CD4-positive, alpha-beta T cell treated with Interleukin-21 for 1 hour (primary cell): Measurements from ENCODE around the gene KREMEN2.

ENCODE experiments used
- DNase-seq: peaks from one replicate; pipeline ENCODE4 v3.0.0-alpha.2; 2020

The KREMEN2 gene

DNA sequence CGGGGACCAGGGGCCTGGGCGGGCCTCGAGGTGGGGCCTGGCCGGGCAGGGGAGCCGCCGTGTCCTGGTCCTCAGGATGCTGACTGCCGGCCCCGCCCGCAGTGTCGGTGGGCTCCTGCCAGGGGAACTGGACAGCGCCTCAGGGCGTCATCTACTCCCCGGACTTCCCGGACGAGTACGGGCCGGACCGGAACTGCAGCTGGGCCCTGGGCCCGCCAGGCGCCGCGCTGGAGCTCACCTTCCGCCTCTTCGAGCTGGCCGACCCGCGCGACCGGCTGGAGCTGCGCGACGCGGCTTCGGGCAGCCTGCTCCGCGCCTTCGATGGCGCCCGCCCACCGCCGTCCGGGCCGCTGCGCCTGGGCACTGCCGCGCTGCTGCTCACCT is 2.7 kb downstream of the KREMEN2 start:
- DNase-seq, result no peak

DNA sequence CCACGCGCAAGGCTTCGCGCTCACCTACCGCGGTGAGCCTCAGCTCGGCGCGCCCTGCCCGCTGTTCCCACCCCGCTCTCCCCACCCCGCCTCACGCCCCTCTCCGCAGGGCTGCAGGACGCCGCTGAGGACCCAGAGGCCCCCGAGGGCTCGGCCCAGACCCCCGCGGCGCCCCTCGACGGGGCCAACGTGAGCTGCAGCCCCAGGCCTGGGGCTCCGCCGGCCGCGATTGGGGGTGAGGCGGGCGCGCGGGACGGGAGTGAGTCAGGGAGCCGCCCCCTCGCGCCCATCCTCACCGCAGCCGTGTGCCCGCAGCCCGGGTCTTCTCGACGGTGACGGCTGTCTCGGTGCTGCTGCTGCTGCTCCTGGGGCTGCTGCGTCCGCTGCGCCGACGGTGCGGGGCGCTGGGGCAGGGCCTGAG is 3.1 kb downstream of the KREMEN2 start:
- no peak for DNase-seq

DNA sequence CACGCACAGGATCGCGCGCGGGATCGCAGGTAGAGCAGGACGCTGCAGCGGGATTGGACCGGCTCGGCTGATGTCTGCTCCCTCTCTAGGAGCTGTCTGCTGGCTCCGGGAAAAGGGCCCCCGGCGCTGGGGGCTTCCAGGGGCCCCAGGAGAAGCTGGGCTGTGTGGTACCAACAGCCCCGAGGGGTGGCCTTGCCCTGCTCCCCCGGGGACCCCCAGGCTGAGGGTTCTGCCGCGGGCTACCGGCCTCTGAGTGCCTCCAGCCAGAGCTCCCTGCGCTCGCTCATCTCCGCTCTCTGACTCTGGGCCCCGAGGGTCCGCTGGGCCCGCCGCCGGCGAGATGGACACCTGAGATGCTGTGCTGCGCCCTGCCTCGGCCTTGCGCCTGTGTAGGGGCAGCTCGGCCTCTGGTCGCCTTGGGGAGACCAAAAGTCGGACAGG is 3.7 kb downstream of the KREMEN2 start:
- no peak for DNase-seq

DNA sequence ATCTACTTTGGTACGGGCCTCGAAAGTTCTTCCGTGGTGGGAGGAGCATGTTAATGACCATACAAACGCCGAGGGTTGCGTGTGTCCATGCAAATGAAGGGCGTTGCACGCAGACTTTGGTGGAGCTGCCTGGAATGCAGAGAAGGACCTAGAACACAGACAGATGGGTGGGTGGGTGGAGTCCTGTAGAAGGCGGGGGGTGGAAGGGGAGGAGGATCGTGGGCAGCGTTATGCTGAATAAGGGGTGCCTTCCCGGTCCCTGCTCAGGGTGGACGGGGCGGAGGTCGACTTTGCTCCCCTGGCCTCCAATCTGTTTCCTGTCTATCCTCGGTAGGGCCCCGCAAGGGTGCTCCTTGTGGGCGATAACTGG is 4.3 kb downstream of the KREMEN2 start:
- no peak for DNase-seq

DNA sequence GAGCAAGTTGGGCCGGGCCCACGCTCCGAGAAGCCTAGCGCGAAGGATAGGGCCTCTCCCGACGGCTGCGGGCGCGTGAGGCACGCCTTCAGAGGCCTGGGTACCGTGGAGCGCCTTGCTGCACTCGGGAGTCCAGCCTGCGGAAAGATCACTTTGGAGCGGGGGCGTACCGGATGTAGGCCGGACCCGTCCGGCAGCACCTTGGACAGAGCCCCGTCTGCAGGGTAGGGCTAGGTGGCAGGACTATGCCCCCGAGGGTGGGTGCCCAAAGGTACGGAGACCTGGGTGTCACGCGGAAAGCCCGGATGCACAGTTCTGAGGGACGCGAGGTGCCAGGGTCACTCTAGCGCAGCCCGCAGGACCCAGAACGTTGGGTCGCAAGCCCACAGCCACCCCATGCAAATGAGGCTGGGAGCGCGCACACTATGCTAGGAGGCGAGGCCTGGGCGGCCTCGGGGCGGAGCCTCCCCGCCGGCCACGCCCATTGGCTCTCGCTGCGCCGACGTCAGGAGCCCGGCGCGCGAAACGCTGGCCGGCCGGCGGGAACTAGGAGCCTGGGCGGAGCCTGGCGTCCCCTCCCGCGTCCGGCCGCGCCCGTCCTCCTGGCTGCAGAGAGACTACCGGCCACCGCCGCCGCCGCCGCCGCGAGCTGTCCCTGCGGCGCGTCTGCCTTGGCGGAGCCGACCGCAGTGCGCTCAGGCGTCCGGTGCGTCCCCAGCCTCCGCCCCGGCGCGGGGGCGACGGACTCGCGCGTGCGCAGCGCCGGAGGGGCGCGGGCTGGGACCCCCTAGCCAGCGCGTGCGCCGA is 4.9 kb downstream of the KREMEN2 start, which contains the start of gene PAQR4:
PAQR4 (plus strand) TSS at position 611 of the 807 bp plus-strand sequence. CDS start 327 bp downstream, outside the sequence.
- peak; percentile 83 for DNase-seq

DNA sequence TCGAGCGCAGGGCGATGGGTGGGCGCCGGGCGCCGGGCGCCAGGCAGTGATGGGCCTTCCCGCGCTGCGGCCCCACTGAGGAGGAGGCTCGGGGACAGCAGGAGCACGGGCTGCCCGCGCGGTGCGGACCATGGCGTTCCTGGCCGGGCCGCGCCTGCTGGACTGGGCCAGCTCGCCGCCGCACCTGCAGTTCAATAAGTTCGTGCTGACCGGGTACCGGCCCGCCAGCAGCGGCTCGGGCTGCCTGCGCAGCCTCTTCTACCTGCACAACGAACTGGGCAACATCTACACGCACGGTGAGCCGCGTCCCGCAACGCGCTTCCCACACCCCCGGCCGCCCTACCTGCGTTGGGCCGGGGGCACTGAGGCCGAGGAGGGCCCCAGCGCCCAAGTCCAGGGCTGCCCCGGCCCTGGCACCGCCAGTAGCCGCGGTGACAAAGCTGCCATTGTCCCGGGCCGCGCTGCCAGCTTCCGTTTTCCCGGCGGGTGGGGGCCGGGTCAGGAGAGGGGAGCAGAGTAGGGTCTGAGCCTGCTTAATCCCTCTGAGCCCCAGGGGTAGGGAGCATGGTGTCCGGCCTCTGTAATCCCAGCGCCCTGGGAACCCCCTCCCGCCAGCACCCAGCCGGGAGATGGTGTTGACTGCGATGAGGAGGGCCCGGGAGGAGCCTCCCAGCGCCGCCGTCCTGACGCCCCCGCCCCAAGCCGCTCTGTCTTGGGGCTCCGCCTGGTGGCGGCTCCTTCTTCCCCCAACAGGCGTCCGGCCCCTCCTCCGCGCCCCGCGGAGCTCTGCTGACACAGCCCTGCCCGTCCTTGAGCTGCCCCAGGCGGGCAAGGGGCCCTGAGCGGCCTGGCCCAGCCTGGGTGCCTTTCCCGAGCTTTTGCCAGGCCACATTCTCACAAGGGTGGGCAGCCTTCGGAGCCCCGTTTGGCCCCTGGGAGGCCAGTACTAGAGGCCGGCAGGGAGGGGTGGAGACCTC is 5.8 kb downstream of the KREMEN2 start:
- peak; percentile 67 for DNase-seq

DNA sequence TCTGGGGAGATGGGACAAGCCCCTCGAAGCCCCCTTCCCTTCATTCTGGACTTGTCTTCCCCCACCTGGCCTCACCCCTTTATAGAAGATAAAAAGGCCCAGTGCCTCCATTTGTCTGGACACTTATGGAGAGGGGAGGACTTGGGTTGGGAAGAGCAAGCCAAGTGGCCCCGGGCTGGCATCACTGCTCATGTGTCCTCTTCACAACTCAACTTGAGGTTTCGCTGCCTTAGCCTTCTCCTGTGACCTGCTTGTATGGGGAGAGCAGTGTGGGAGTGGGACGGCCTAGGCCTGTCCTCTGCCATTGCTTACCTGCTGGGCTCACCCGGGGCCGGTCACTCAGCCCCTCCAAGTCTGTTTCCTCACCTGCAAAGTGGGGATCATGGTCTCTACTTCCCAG is 6.5 kb downstream of the KREMEN2 start:
- DNase-seq, result no peak

DNA sequence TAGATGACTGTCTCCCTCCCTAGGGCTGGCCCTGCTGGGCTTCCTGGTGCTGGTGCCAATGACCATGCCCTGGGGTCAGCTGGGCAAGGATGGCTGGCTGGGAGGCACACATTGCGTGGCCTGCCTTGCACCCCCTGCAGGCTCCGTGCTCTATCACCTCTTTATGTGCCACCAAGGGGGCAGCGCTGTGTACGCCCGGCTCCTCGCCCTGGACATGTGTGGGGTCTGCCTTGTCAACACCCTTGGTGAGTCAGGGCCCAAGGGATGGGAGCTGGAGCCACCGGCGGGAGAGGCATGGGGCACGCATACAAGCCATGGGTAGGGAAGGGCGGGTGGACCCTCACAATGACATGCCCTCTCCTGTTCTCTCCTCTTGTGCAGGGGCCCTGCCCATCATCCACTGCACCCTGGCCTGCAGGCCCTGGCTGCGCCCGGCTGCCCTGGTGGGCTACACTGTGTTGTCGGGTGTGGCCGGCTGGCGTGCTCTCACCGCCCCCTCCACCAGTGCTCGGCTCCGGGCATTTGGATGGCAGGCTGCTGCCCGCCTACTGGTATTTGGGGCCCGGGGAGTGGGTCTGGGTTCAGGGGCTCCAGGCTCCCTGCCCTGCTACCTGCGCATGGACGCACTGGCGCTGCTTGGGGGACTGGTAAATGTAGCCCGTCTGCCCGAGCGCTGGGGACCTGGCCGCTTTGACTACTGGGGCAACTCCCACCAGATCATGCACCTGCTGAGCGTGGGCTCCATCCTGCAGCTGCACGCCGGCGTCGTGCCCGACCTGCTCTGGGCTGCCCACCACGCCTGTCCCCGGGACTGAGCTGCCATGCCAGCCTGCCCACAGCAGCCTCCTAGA is 7.3 kb downstream of the KREMEN2 start:
- no peak for DNase-seq

DNA sequence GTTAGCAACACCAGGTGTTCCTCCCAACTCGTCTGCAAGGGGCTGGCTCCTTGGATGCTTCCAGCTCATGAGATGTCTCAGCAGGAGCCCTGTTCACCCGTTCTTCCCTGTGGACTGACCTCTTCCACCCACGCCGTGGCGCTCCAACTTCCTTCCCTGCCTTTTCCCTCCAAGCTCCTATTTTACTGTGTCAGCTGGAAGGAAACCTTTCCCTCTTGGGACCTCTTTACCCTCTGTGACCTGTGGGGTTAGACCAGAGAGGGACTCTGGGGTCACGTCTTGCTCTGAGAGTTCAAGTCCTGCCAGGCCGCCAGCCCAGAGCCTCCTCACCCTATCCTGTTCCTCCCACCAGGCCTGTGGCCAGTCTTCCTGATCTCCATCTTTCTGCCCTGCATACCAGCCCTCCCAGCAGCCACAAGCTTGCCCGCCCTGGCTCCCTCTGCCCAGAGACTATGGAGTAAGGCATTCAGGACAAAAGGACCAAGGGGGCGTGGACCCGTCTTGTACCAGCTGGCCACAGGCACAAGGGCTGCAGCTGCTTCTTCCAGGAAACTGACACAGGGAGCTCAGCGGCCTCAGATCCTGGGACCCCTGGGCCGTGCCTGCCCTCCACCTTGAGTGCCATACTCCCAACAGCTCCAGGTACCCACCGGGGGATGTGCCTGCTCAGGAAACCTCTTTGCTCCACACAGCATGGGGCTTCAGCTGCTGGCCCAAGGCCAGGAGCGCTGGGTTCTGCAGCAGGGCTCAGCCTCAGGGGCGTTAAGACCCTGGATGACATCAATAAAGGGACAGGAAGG is 8.1 kb downstream of the KREMEN2 start:
- no peak for DNase-seq

DNA sequence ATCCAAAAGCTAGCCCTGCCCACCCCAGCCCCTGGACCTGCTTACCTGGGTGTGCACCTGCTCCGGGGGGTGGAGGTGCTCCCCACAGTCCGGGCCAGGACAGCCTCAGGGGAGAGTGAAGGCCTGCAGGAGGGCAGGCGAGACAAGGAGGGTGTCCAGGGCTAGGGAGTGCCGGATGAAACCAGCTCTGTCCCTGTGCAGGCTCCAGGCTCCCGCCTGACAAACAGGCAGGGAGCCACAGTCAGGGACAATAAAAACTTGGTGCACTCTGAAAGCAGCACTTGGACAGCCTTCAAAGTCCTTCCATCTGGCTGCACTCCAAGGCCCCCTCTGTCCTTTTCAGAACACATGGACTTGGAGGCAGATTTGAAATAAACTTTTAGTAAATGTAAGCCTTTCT is 9.0 kb downstream of the KREMEN2 start:
- no peak for DNase-seq

DNA sequence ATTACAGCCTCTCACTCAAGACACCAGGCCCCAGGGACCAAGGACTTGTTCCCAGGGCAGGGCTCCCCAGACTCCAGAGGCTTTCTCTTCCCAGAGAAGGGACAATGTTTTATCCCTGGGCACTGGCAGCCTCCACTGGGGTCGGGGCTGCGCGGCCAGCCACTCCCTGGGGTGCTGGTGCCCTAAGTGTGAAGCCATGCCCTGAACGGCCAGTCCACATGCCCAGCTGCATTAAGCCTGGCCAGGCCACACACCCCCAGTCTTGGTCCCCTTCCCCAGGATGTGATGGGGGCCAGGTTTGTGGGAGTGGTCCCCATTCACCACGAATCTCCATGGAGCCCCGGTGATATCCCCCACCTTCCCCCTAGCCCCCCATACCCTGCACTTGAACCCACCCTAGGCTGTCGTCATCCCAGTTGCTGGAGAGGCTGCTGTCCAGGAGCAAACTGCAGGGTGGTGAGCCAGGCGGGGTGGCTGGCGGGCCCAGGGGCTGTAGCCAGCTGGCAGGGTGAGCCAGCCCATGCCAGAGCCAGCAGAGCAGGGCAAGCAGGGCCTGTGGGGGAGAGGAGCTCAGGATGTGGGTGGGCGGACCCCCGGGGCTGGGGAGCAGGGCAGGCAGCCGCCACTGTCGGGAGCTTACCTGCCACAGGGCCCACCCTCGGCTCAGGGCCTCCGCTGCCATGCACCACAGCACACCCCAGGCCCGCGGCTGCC is 9.7 kb downstream of the KREMEN2 start:
- no peak for DNase-seq

DNA sequence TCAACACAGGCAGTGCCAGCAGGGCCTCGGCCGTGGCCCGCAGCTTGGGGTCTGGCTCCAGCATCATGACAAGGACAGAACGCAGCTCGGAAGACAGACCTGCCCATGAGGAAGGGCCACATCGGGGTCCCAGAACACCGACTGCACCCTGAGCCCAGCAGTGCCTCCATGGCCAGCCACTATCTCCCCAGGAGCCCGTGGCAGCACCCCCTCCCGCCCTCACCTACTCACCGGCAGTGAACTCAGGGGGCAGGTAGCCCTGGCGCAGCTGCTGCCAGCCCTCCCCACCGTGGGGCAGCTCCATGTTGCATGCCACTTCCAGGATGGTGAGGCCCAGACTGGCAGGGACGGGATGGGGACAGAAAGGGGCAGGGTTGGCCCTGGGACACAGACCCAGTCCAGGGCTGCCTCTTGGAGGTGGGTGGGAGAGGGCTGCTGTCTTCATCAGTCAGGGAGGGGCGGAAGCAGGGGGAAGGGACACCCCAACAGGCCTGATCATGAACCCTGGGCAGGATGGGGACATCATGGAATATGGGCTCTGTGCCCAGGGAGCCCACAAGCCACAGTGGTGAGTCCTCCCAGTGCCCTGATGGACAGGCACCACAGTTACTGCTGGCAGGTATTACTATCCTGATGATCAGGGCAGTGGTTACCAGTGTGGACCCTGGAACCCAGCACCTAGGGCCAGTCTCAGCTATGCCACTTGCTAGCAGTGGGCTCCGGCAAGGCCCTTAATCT is 10.4 kb downstream of the KREMEN2 start:
- DNase-seq, result no peak

DNA sequence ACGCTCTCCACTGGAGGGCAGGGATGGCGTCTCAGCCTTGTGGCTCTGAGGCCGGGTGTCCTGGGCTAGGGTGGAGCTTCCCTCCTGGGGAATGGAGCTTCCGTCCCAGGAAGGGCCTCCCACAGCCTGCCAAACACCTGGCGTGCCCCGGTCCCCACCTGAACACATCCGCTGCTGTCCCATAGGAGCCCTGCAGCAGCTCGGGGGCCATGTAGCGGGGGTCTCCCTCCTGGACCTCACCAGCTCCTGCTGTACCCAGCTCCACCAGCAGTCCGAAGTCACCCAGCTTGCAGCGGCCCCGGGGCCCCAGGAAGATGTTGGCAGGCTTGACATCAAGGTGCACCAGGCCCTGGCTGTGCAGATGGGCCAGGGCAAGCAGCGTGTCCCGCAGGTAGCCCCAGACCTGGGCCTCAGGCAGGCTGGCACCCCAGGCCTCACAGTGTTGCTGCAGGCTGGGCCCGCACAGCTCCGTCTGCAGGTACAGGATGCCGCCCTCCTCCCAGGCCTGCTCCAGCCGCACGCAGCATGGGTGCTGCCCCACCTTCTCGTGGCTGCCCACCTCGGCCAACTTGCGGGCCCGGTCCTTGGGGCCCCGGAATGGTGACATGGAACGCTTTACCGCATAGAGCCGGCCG is 11.2 kb downstream of the KREMEN2 start:
- no peak for DNase-seq

DNA sequence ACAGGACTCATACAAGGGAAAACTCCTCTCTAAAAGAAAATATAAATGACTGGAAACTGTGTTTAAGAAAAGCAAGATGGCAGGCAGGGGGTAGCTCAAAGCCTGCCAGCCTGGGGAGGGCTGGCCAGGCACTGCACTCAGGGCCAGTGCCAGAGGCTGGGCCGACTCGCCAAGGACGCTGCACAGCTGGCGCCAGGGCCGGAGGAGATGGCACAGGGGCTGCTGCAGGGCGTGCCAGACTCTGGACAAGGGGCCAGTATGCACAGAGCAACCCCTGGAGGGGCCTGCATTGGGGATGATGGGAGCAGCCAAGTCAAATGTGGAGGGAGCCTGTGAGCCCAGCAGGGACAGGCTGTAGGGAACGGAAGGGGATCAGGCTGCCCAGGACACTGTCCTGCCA is 12.1 kb downstream of the KREMEN2 start:
- DNase-seq, result no peak

DNA sequence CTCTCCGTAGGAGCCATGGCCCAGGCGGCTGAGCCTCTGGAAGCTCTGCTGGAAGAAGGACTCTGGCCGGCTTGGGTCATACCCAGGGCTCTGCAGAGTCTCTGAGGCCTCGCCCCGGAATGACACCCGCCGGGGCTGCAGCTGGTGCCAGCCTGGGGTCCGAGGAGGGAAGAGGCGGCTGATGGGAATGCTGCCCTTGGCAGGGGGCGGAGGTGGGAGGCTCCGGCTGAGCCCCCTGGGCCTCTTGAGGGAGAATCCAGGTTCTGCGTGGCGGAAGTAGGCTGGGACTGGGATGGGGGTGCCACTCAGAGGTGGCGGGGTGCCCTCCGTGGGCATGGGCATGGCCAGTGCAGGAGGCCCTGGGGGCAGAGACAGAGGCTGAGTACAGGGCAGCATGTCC is 12.6 kb downstream of the KREMEN2 start:
- DNase-seq, result no peak

DNA sequence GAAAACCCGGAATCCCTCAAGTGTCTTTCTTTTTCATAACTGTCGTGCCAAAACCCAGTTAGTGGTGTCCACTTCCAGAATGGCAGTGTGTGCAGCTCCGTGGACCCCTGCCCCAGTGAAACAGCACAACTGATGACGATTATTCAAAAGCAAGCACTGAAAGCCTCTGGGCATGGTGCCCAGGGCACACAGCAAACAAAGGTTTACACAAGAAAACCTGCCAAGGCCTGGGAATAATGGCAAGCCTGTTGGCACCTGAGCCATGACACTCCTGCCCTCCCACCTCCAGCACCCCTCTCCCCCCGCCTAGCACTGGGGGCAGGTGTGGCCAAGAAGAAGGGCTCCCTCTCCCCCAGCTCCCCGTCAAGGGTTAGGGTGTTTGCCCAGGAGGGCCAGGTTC is 13.4 kb downstream of the KREMEN2 start:
- no peak for DNase-seq

DNA sequence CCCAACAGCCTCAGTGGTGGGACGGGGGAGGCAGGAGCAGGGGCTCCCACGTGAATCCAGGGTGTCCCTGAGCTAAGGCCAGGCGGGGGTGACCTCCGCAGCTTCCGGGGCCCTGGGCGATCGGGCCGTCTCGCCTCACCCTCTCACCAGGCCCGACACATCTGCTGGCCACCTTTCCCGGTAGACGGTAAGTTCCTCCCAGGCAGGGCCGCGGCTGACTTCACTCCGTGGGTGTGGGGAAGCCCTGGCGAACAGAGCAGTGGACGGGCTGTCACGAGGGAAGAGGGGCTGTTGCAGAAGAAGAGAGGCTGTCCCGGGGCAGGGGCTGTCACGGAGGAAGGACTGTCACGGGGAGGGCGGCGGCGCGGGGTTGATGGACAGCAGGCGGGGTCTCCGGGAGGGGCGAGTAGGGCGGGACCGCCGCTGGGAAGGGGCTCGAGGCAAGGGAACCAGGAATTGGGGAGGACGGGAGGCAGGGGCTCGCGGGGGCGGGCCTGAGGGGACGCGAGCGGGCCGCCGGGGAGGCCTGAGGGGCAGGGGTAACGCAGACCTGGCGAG is 15.7 kb downstream of the KREMEN2 start:
- no peak for DNase-seq

DNA sequence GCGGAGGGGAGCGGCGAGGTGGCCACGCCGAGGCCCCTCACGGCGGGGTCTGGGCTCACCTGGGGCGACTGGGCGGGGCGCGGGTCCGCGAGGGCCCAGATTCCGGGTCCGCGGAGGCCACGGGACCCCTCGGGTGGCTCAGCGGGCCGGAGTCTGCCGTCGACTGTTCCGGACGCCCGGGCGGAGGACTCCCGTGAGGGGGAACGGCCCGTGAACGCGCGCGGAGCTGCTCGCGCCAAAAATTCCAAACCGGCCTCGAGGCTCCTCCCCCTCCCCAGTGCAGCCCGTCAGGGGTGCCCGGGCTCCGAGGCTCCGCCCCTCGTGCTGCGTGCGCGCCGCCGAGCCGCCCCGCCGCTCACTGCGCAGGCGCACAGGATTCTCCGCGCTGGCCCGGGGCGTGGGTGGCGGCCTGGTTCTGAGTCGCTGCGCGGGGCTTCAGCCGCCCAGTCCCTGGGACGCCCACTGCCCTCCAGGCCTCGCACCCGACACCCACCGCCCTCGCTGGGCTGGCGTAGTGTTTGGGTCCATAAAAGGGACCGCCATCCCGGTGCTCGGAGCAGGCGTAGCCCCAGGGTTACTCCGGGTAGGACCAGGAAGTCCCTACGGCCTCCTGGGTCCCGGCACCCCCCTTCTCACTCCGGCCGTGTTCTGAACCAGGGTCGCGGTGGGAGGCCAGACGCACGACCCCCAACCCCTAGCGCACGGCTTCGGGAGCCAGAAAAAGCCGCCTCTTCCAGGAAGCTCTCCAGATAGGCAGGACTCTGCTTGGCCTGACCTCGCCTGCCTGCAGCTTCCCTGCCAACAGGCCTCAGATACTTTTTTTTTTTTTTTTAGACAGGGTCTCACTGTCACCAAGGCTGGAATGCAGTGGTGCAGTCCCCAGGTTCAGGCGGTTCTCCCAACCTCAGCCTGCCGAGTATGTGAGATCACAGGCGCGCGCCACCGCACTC is 16.4 kb downstream of the KREMEN2 start, which contains the start of gene PKMYT1:
PKMYT1 (minus strand) TSS at position 220 of the 950 bp plus-strand sequence. CDS start 789 bp downstream, outside the sequence.
- DNase-seq, result peak; percentile 94
